Fibroblast of villous mesenchyme (primary cell): Measurements from ENCODE around the gene RNF121. TPM values are rescaled to one million over a fixed set of nuclear protein-coding genes. Genes with fewer than 3 reads are reported as not detected.

ENCODE experiments used
- DNase-seq: peaks from one replicate; pipeline ENCODE4 v3.0.0-alpha.2; 2010; ENCODE audit warnings: low read depth
- H3K4me3 ChIP-seq: 2 replicates; pipeline ENCODE4 v1.5.1; 2011; ENCODE audit warnings: low read depth, mild to moderate bottlenecking, low read length
- CTCF ChIP-seq: IDR thresholded peaks from 2 replicates; pipeline ENCODE4 v1.5.1; 2012; ENCODE audit warnings: low read depth, mild to moderate bottlenecking, low read length; ENCODE audit not compliant: insufficient read depth
- total RNA-seq: library from RNA; depleted of rRNA; stranded (reverse); fragments of >200 nt; gene quantifications from 2 replicates; pipeline ENCODE4 v1.2.3, GENCODE V29; 2012

RNF121 gene
- total RNA-seq, 1 donor = 27.2 TPM

- no peak for DNase-seq
- no peak overlapping the region for H3K4me3 ChIP-seq
- TF ChIP-seq CTCF = no peak
These were observed 27.1 kb downstream of the RNF121 start for GRCh38 chr11:71955898-71956456.

- H3K4me3 ChIP-seq = no peak overlapping the region
- TF ChIP-seq CTCF = no peak
- peak; percentile 85 for DNase-seq
These were observed 33.7 kb downstream of the RNF121 start for GRCh38 chr11:71962428-71963038.

DNA sequence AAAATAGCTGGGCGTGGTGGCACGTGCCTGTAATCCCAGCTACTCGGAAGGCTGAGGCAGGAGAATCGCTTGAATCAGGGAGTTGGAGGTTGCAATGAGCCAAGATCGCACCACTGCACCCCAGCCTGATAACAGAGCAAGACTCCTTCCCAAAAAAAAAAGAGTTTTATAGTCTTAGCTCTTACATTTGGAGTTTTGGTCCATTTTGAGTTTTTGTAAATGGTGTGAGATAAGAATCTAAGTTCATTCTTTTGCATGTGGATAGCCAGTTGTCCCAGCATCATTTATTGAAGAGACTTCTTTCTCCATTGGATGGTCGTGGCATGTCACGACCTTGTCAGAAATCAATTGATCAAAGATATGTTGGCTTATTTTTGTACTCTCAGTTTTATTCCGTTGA is 34.6 kb downstream of the RNF121 start:
- no peak for TF ChIP-seq CTCF
- no peak overlapping the region for H3K4me3 ChIP-seq
- no peak for DNase-seq

DNA sequence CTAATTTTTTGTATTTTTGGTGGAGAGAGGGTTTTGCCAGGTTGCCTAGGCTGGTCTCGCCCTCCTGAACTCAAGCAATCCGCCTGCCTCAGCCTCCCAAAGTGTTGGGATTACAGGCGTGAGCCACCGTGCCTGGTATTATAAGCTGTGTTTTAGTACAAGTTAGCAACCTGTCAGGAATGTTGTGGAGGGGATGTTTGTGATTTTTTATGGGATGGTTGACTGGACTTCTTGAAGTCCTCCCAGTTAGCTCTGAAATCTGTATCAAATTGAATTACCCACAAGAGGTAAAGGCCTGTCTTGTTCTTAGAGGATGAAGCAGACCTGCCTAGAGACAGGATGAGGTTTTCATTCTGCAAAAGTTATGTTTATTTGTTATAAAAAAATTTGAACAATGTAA is 35.8 kb downstream of the RNF121 start:
- TF ChIP-seq CTCF = no peak
- no peak for DNase-seq
- no peak overlapping the region for H3K4me3 ChIP-seq

GRCh38 chr11:71971680-71972079 is 42.8 kb downstream of the RNF121 start:
- no peak for TF ChIP-seq CTCF
- H3K4me3 ChIP-seq = no peak overlapping the region
- DNase-seq = no peak

DNA sequence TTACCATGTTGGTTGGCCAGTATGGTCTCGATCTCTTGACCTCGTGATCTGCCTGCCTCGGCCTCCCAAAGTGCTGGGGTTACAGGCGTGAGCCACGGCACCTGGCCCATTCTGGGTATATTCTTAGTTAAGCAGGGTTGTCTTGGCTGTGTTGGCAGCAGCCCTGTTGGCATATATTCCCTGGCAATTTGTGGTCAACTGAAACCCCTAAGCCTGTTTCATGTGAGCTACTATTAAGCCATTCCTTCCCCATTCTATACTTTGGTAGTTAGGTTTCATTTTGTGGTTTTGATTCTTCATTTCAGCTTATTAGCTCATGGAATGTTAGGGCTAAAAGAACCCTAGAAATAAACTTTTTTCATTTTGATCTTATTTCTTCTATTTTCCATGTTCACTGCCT is 47.7 kb downstream of the RNF121 start:
- H3K4me3 ChIP-seq = no peak overlapping the region
- no peak for DNase-seq
- TF ChIP-seq CTCF = no peak

GRCh38 chr11:71977090-71977489 is 48.2 kb downstream of the RNF121 start:
- TF ChIP-seq CTCF = no peak
- no peak overlapping the region for H3K4me3 ChIP-seq
- DNase-seq = no peak
